Measurements from ENCODE around the gene SPATA32. TPM values are rescaled to one million over a fixed set of nuclear protein-coding genes. Genes with fewer than 3 reads are reported as not detected.

SPATA32 gene
- total and polyA plus RNA-seq, 11 donors = not detected

DNA sequence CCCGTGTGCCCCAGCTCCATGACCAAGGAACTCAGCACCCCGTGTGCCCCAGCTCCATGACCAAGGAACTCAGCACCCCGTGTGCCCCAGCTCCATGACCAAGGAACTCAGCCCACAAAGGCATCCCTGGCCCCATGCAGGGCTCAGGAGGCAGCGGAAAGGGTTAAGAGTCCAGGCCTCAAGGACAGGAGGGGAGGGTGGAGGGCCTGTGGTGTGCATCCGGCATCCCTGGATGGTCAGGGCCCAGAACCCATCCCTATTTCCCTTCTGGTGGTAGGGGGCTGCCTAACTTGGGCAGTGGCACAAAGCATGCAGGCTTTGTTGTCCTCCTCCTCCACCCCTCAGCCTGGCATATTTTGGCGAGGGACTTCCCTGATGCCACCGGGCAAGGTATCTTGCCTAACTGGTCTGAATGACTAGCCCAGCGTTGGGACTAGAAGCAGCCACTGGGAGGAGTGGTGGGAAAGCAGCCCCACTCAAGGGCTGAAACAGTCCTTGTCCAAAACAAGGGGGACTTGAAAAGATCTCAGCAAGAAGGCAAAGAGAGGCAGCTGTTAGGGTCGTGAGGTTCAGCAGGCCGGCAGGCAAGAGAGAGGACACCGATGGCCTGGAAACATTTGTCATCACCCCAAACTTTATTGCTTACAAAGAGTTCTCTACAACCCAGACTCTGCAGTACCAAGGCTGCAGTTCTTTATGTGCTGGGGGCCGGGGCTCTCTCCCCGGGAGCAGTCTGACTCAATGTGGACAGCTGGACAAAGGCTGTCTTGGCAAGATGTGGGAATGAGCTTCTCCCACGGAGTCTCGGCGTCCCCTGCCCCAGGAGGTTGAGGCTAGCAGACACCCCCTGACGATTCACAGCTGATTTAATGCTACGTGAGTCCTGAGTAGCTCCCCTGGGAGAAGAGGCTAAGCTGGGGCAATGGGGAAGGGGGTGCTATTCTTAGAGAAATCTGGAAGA lies 902 bp upstream of the SPATA32 start:
- 54 to 64% (median 60%) methylated on average over 17 to 18 of the region's 18 CpGs for WGBS, 4 donors
- no peaks in the 10 kb centered on the region for H3K9me3 ChIP-seq
- H3K36me3 ChIP-seq = peaks cover 0 to 49% (median 43%) of the 10 kb centered on the region in 9 donors
- peaks cover 0 to 41% (median 28%) of the 10 kb centered on the region in 12 donors for H3K4me1 ChIP-seq
- TF ChIP-seq, protein P1, sequence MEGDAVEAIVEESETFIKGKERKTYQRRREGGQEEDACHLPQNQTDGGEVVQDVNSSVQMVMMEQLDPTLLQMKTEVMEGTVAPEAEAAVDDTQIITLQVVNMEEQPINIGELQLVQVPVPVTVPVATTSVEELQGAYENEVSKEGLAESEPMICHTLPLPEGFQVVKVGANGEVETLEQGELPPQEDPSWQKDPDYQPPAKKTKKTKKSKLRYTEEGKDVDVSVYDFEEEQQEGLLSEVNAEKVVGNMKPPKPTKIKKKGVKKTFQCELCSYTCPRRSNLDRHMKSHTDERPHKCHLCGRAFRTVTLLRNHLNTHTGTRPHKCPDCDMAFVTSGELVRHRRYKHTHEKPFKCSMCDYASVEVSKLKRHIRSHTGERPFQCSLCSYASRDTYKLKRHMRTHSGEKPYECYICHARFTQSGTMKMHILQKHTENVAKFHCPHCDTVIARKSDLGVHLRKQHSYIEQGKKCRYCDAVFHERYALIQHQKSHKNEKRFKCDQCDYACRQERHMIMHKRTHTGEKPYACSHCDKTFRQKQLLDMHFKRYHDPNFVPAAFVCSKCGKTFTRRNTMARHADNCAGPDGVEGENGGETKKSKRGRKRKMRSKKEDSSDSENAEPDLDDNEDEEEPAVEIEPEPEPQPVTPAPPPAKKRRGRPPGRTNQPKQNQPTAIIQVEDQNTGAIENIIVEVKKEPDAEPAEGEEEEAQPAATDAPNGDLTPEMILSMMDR (IDR thresholded peaks at IDR 0.05) = no peak
- TF ChIP-seq POLR2A (IDR thresholded peaks at IDR 0.05) = no peak
- H3K27ac ChIP-seq = peak overlapping the region in 10 of 12 donors; percentile 24 to 75 (median 50)
- intact Hi-C loops (cut with DNase I) = loop anchor here in 4 of 10 donors (5.0 kb wide), 3 partner anchors 35 to 50 kb away; partner anchors contain the start of gene FMNL1 (in 2 of the 4)
- no peaks in the 10 kb centered on the region for H3K27me3 ChIP-seq
- ATAC-seq = peak in 3 of 4 donors; percentile 4 to 55 (median 22)
- H3K4me3 ChIP-seq = peak overlapping the region in 11 of 12 donors; percentile 51 to 75 (median 65)
- peak in 3 of 5 donors; percentile 44 to 69 (median 57) for DNase-seq

DNA sequence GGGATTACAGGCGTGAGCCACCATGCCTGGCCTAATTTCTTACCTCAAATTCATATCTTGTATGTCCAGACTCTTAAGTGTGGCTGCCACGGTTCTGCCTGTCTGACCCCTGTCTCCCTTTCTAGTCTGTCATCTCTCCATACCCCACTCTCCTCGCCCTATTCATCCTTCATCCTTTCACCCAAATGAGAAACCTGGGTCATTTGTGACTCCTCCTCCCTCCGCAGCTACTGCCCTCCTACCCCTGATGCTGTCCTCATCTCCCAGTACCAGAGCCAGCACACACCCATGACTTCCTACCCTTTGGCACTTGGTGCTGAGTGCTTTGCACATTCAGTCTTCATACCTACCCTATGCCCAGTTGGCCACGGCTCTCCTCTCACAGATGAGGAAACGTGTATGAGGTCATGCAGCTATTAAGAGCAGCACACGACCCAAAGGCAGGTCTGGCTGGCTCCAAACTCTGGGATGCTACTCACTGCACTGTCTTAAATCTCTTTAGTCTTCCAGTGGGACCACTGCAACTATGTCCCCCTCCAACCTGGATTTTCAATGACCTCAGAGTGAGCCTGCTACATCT lies 1.6 kb downstream of the SPATA32 start:
- Histone ChIP-seq H3K4me3 (no peak overlapping the region), H3K4me1 (peaks cover 0 to 35% (median 27%) of the 10 kb centered on the region in 12 donors), H3K9me3 (no peaks in the 10 kb centered on the region), H3K27me3 (no peaks in the 10 kb centered on the region), H3K36me3 (peaks cover 0 to 24% (median 20%) of the 10 kb centered on the region in 9 donors), H3K27ac (peak overlapping the region in 9 of 12 donors; percentile 15 to 87 (median 73))
- ATAC-seq = peak; percentile 80 to 91 (median 86)
- WGBS, 4 donors = 63 to 78% (median 64%) methylated on average over 7 of the region's 7 CpGs
- DNase-seq = peak in 4 of 5 donors; percentile 60 to 87 (median 76)
- no peak for TF ChIP-seq POLR2A (IDR thresholded peaks at IDR 0.05)
- intact Hi-C loops (cut with DNase I) = loop anchor here in 4 of 10 donors (2.0 to 5.0 kb wide), 4 partner anchors 13 to 52 kb away; partner anchors contain the start of gene FMNL1 (in 2 of the 4)

DNA sequence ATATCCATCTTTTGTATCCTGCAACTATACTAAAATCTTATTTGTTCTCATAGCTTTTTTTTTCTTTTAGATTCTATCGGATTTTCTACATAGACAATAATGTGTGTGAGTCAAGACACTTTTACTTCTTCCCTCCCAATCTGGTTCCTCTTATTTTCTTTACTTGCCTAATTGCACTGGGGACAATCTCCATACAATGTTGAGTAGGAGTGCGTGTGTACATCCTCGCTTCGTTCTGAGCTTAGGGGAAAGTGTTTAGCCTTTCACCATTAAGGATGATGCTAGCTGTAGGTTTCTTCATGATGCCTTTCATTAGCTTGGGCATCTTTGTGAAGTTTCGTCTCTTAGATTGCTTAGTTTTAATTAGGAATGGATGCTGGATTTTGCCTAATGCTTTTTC lies 2.9 kb downstream of the SPATA32 start:
- WGBS, 4 donors = 52 to 73% (median 67%) methylated on average over 4 to 5 of the region's 5 CpGs
- H3K9me3 ChIP-seq = no peaks in the 10 kb centered on the region

DNA sequence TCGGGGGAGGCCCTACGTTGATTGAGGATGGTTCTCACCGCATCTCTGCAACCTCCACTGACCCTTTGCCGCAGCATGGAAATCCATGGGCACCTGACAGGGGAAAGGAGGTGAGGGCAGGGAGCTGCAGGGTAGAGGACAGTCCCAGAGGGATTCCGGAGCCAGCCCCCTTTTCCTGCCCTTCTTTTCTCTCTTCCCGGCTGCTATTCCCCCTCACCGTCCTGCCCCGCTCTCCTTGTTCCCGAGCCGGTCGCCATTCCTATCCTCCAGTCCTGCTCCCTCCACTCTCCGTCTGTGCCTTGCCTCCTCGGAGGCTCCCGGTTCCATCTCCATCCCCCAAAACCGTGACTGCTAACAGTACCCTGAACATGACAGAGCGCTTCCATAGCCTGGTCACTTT lies 4.8 kb downstream of the SPATA32 start:
- 74 to 81% (median 78%) methylated on average over 16 of the region's 16 CpGs for WGBS, 4 donors
- ATAC-seq (no peak), DNase-seq (no peak)
- no peak for TF ChIP-seq POLR2A (IDR thresholded peaks at IDR 0.05)
- TF ChIP-seq, protein P1 (IDR thresholded peaks at IDR 0.05) = no peak
- H3K36me3 ChIP-seq = no peaks in the 10 kb centered on the region
- H3K4me3 ChIP-seq = no peak overlapping the region
- no peaks in the 10 kb centered on the region for H3K27me3 ChIP-seq
- no peak overlapping the region for H3K27ac ChIP-seq
- H3K4me1 ChIP-seq = peaks cover 0 to 23% (median 14%) of the 10 kb centered on the region in 12 donors
- intact Hi-C loops (cut with DNase I) = no loop called here
- H3K9me3 ChIP-seq = no peaks in the 10 kb centered on the region

More for the DNA sequence above, 2.9 kb downstream of the SPATA32 start:
- no peak for DNase-seq
- TF ChIP-seq POLR2A (IDR thresholded peaks at IDR 0.05) = no peak
- TF ChIP-seq, protein P1 (IDR thresholded peaks at IDR 0.05) = no peak
- H3K4me3 ChIP-seq = no peak overlapping the region
- peaks cover 0 to 35% (median 27%) of the 10 kb centered on the region in 12 donors for H3K4me1 ChIP-seq
- H3K27ac ChIP-seq = no peak overlapping the region
- peaks cover 0 to 11% (median 6%) of the 10 kb centered on the region in 9 donors for H3K36me3 ChIP-seq
- no peak for ATAC-seq
- no peaks in the 10 kb centered on the region for H3K27me3 ChIP-seq
- intact Hi-C loops (cut with DNase I) = no loop called here
